A549 (cell line): ENCODE results near the gene WDR72.

Experiments used
- EP300 ChIP-seq, 2 experiments: fragments of >200 bp; sonication (Bioruptor Twin); formaldehyde crosslinking; IDR thresholded peaks; 2 replicates in 1 of 2; 3 replicates in 1 of 2; pipeline ENCODE4 v1.6.1; 2016 to 2017
- MYC ChIP-seq: IDR thresholded peaks from 2 replicates; pipeline ENCODE4 v1.6.1; 2012; ENCODE audit warnings: mild to moderate bottlenecking, inconsistent platforms, low read length, improper control_type of control experiment, borderline replicate concordance
- RCOR1 ChIP-seq: fragments of 150-350 bp; IDR thresholded peaks from 2 replicates; pipeline ENCODE4 v1.6.1; 2014; ENCODE audit warnings: antibody characterized with exemption, low read length, low read depth
- RFX5 ChIP-seq: fragments of 450-650 bp; IDR thresholded peaks from 2 replicates; pipeline ENCODE4 v1.7.1; 2014; ENCODE audit warnings: antibody characterized with exemption, mild to moderate bottlenecking, moderate library complexity
- ZC3H11A ChIP-seq: fragments of 450-650 bp; IDR thresholded peaks from 2 replicates; pipeline ENCODE4 v1.6.1; 2014; ENCODE audit warnings: antibody characterized with exemption, mild to moderate bottlenecking
- TF ChIP-seq, protein P1 (sequence below): fragments of >200 bp; sonication (Bioruptor Twin); formaldehyde crosslinking; IDR thresholded peaks from 3 replicates; pipeline ENCODE4 v1.5.1; 2016
- TF ChIP-seq, protein P2 (sequence below): IDR thresholded peaks from 2 replicates; pipeline ENCODE4 v1.6.1; 2012

DNA sequence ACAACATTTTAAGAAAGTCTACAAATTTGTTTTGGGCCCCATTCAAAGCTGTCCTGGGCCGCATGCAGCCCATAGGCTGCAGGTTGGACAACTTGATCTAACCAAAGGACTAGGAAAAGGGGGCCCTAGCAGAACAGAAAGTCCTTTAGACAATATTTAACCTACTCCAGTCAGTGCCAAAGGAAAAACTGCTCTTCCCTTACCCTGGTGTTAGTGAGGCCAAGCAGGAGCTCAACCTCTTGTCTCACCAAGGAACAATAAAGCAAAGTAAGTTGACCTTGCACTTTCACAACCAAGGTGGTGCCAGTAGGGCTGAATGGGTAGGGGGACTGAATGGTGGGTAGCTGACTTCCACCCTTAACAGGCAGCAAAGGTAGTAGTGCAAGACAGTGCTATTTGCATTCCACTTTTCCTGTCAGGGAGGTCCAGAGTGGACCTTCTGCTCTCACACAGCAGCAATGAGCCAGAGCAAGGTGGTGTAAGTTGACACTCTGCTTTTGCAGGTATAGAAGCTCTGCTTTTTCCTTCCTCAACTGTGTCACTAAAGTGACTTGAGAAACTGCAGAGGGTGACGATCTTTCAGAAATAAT, 124.9 kb downstream of the WDR72 start:
- TF ChIP-seq RFX5 (no peak), MYC (no peak), ZC3H11A (no peak), RCOR1 (no peak), EP300 (IDR thresholded peaks at IDR 0.05) (no peak)
- TF ChIP-seq, protein P1, sequence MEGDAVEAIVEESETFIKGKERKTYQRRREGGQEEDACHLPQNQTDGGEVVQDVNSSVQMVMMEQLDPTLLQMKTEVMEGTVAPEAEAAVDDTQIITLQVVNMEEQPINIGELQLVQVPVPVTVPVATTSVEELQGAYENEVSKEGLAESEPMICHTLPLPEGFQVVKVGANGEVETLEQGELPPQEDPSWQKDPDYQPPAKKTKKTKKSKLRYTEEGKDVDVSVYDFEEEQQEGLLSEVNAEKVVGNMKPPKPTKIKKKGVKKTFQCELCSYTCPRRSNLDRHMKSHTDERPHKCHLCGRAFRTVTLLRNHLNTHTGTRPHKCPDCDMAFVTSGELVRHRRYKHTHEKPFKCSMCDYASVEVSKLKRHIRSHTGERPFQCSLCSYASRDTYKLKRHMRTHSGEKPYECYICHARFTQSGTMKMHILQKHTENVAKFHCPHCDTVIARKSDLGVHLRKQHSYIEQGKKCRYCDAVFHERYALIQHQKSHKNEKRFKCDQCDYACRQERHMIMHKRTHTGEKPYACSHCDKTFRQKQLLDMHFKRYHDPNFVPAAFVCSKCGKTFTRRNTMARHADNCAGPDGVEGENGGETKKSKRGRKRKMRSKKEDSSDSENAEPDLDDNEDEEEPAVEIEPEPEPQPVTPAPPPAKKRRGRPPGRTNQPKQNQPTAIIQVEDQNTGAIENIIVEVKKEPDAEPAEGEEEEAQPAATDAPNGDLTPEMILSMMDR, result no peak
- TF ChIP-seq, protein P2, sequence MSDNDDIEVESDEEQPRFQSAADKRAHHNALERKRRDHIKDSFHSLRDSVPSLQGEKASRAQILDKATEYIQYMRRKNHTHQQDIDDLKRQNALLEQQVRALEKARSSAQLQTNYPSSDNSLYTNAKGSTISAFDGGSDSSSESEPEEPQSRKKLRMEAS, result no peak
